Ectodermal cell (in vitro differentiated cells): ENCODE measurements around the gene IL16. TPM values are rescaled to one million over a fixed set of nuclear protein-coding genes. Genes with fewer than 3 reads are reported as not detected.
"Not testable (repeated sequence)": the region's sequence is repeated elsewhere in the genome, so short reads cannot be mapped to it uniquely, and the experiment has no call there.

ENCODE experiments used
- H3K27ac ChIP-seq: 2 replicates; pipeline ENCODE4 v1.7.0; 2013; ENCODE audit warnings: mild to moderate bottlenecking, low read depth, low read length; ENCODE audit not compliant: insufficient read depth, poor library complexity, severe bottlenecking
- H3K27me3 ChIP-seq: 2 replicates; pipeline ENCODE4 v1.7.0; 2013; ENCODE audit warnings: mild to moderate bottlenecking, low read length; ENCODE audit not compliant: insufficient read depth, control insufficient read depth, poor library complexity, severe bottlenecking
- H3K36me3 ChIP-seq: one replicate; pipeline ENCODE4 v1.7.0; 2013; ENCODE audit warnings: low read length; ENCODE audit not compliant: control insufficient read depth, insufficient read depth
- H3K4me1 ChIP-seq: one replicate; pipeline ENCODE4 v1.7.0; 2013; ENCODE audit warnings: low read length; ENCODE audit not compliant: control insufficient read depth, insufficient read depth
- H3K4me3 ChIP-seq: 2 replicates; pipeline ENCODE4 v1.7.0; 2013; ENCODE audit warnings: low read depth, low read length, control low read depth; ENCODE audit not compliant: insufficient read depth
- H3K9me3 ChIP-seq: 2 replicates; pipeline ENCODE4 v1.7.0; 2013; ENCODE audit warnings: mild to moderate bottlenecking, low read length, moderate library complexity; ENCODE audit not compliant: control insufficient read depth
- WGBS, 2 experiments: methylation state at CpG; one replicate each; pipeline ENCODE4 v1.1.7; 2013; ENCODE audit warnings: missing lambda C conversion rate in 2 of 2; 5-methylcytosine and 5-hydroxymethylcytosine counted together
- polyA plus RNA-seq, 4 experiments: library from polyadenylated mRNA; stranded (reverse); fragments of 50-300 nt; gene quantifications; one replicate each; pipeline ENCODE4 v1.2.3, GENCODE V29; 2013

Gene IL16
- 0.19 TPM for polyA plus RNA-seq (2013, experiment 1 of 4)
- polyA plus RNA-seq (2013, experiment 2 of 4), result not detected
- polyA plus RNA-seq (2013, experiment 3 of 4), result not detected
- polyA plus RNA-seq (2013, experiment 4 of 4), result 0.20 TPM

GRCh38 chr15:81196576-81197254, at the start of gene IL16:
TSS of gene IL16 (plus strand) at chr15:81196879. CDS start at chr15:81225400, 28,521 bp downstream.
- H3K36me3 ChIP-seq, result no peaks in the 10 kb centered on the region
- no peaks in the 10 kb centered on the region for H3K9me3 ChIP-seq
- H3K27me3 ChIP-seq, result no peaks in the 10 kb centered on the region
- no peaks in the 10 kb centered on the region for H3K4me1 ChIP-seq
- H3K27ac ChIP-seq, result no peak within 1 kb of the TSS
- WGBS, 2 experiments, result 91 to 94% methylated on average over 16 of the region's 16 CpGs
- no peak within 1 kb of the TSS for H3K4me3 ChIP-seq

GRCh38 chr15:81151389-81151788, 45.3 kb upstream of the IL16 start:
- Histone ChIP-seq H3K27me3 (no peaks in the 10 kb centered on the region), H3K27ac (no peak overlapping the region), H3K36me3 (no peaks in the 10 kb centered on the region), H3K4me3 (no peak overlapping the region), H3K4me1 (no peaks in the 10 kb centered on the region), H3K9me3 (no peaks in the 10 kb centered on the region)
- WGBS, 2 experiments, result 89 to 91% methylated on average over 7 of the region's 7 CpGs

GRCh38 chr15:81152339-81152738, 44.3 kb upstream of the IL16 start:
- 89 to 95% methylated on average over 2 to 3 of the region's 4 CpGs for WGBS, 2 experiments
- Histone ChIP-seq H3K27me3 (no peaks in the 10 kb centered on the region), H3K4me3 (no peak overlapping the region), H3K27ac (no peak overlapping the region), H3K36me3 (no peaks in the 10 kb centered on the region), H3K9me3 (no peaks in the 10 kb centered on the region), H3K4me1 (no peaks in the 10 kb centered on the region)

- H3K27me3 ChIP-seq, result no peaks in the 10 kb centered on the region
- H3K4me3 ChIP-seq, result no peak overlapping the region
- WGBS, 2 experiments, result 93 to 97% methylated on average over 4 of the region's 4 CpGs
- H3K36me3 ChIP-seq, result no peaks in the 10 kb centered on the region
- no peaks in the 10 kb centered on the region for H3K4me1 ChIP-seq
- H3K27ac ChIP-seq, result no peak overlapping the region
- H3K9me3 ChIP-seq, result no peaks in the 10 kb centered on the region
These were observed 43.9 kb upstream of the IL16 start for GRCh38 chr15:81152799-81153198.

- H3K27ac ChIP-seq, result no peak overlapping the region
- WGBS, 2 experiments, result 73 to 75% methylated on average over 10 of the region's 10 CpGs
These were observed 41.1 kb upstream of the IL16 start for GRCh38 chr15:81155375-81156218.

GRCh38 chr15:81156324-81156723, 40.4 kb upstream of the IL16 start:
- H3K4me1 ChIP-seq, result no peaks in the 10 kb centered on the region
- no peak overlapping the region for H3K4me3 ChIP-seq
- H3K36me3 ChIP-seq, result no peaks in the 10 kb centered on the region
- H3K27ac ChIP-seq, result no peak overlapping the region
- H3K27me3 ChIP-seq, result no peaks in the 10 kb centered on the region
- no peaks in the 10 kb centered on the region for H3K9me3 ChIP-seq
- 93 to 97% methylated on average over 3 of the region's 3 CpGs for whole genome bisulfite sequencing, 2 experiments

More at GRCh38 chr15:81155375-81156218, 41.1 kb upstream of the IL16 start:
- Histone ChIP-seq H3K9me3 (no peaks in the 10 kb centered on the region), H3K4me3 (no peak overlapping the region), H3K36me3 (no peaks in the 10 kb centered on the region), H3K27me3 (no peaks in the 10 kb centered on the region), H3K4me1 (no peaks in the 10 kb centered on the region)

- Histone ChIP-seq H3K27me3 (no peaks in the 10 kb centered on the region), H3K4me1 (no peaks in the 10 kb centered on the region), H3K9me3 (no peaks in the 10 kb centered on the region), H3K4me3 (no peak overlapping the region), H3K36me3 (no peaks in the 10 kb centered on the region), H3K27ac (no peak overlapping the region)
- WGBS, 2 experiments, result 80 to 86% methylated on average over 4 to 5 of the region's 5 CpGs
These were observed 39.3 kb upstream of the IL16 start for GRCh38 chr15:81157195-81157938.

- no peak overlapping the region for H3K27ac ChIP-seq
- 89% methylated on average over 2 of the region's 2 CpGs for WGBS, 2 experiments
- H3K9me3 ChIP-seq, result no peaks in the 10 kb centered on the region
These were observed 38.8 kb upstream of the IL16 start for GRCh38 chr15:81157939-81158223.

GRCh38 chr15:81158561-81158960, 38.1 kb upstream of the IL16 start:
- H3K36me3 ChIP-seq, H3K4me1 ChIP-seq, H3K27me3 ChIP-seq, H3K27ac ChIP-seq, H3K4me3 ChIP-seq, H3K9me3 ChIP-seq: not testable (repeated sequence)
- WGBS, 2 experiments, result 93 to 97% methylated on average over 37 of the region's 37 CpGs

More at GRCh38 chr15:81157939-81158223, 38.8 kb upstream of the IL16 start:
- Histone ChIP-seq H3K4me1 (no peaks in the 10 kb centered on the region), H3K4me3 (no peak overlapping the region), H3K27me3 (no peaks in the 10 kb centered on the region), H3K36me3 (no peaks in the 10 kb centered on the region)
